HEK293 (cell line): ENCODE results near the gene TMEM62.
A peak's percentile ranks its signal among the peaks of the same experiment; 100 is the strongest.
"Not testable (repeated sequence)": the region's sequence is repeated elsewhere in the genome, so short reads cannot be mapped to it uniquely, and the experiment has no call there.

Source experiments
- CTCF ChIA-PET: fragments of 350-600 bp; formaldehyde crosslinking; extraction: SDS; loops from one replicate; lab custom pipeline; 2021; ENCODE audit warnings: antibody characterized with exemption; lab: Yijun Ruan, JAX
- POLR2A ChIA-PET: fragments of 300-600 bp; formaldehyde crosslinking; extraction: SDS; loops from one replicate; lab custom pipeline; 2020; ENCODE audit warnings: antibody characterized with exemption, inconsistent platforms; lab: Yijun Ruan, JAX
- H3K27ac ChIP-seq: fragments of 200-500 bp; sonication (Bioruptor generic); 2 replicates; pipeline ENCODE4 v1.5.1; 2014; ENCODE audit warnings: low read depth, low read length, control low read depth, inconsistent platforms; ENCODE audit errors: extremely low read depth
- H3K36me3 ChIP-seq, 2 experiments: fragments of 200-500 bp in 1 of 2; sonication (Bioruptor generic) in 1 of 2; 1 replicate in 1 of 2; 2 replicates in 1 of 2; pipeline ENCODE4 v1.5.1; 2014 to 2017; ENCODE audit warnings: inconsistent platforms in 2 of 2, low read length in 2 of 2; ENCODE audit not compliant: control insufficient read depth in 2 of 2, insufficient read depth in 1 of 2
- H3K4me1 ChIP-seq: fragments of 200-500 bp; sonication (Bioruptor generic); 2 replicates; pipeline ENCODE4 v1.5.1; 2014; ENCODE audit warnings: mild to moderate bottlenecking, low read length, inconsistent platforms; ENCODE audit not compliant: control insufficient read depth, insufficient read depth
- H3K4me3 ChIP-seq: 2 replicates; pipeline ENCODE4 v1.5.1; 2011; ENCODE audit warnings: low read depth, mild to moderate bottlenecking, control low read depth, low read length, moderate library complexity
- H3K9me3 ChIP-seq: fragments of 200-500 bp; sonication (Bioruptor generic); 2 replicates; pipeline ENCODE4 v1.5.1; 2014; ENCODE audit warnings: low read depth, low read length, inconsistent platforms; ENCODE audit not compliant: control insufficient read depth, insufficient read depth
- CTCF ChIP-seq: fragments of 450-650 bp; formaldehyde crosslinking; IDR thresholded peaks from 2 replicates; pipeline ENCODE4 v1.5.1; 2016; ENCODE audit warnings: missing biosample characterization, missing genetic modification characterization
- FEZF1 ChIP-seq: fragments of 450-650 bp; formaldehyde crosslinking; IDR thresholded peaks from 2 replicates; pipeline ENCODE4 v1.5.1; 2016; ENCODE audit warnings: missing biosample characterization, missing genetic modification characterization
- HIC1 ChIP-seq: fragments of 450-650 bp; formaldehyde crosslinking; IDR thresholded peaks from 2 replicates; pipeline ENCODE4 v1.5.1; 2016; ENCODE audit warnings: missing biosample characterization, missing genetic modification characterization
- HOXA7 ChIP-seq: sonication (generic); formaldehyde crosslinking; IDR thresholded peaks from 2 replicates; pipeline ENCODE4 v1.8.1; 2022; ENCODE audit warnings: missing genetic modification reagents, borderline replicate concordance
- OSR2 ChIP-seq: fragments of 450-650 bp; formaldehyde crosslinking; IDR thresholded peaks from 2 replicates; pipeline ENCODE4 v1.5.1; 2016; ENCODE audit warnings: missing biosample characterization, missing genetic modification characterization
- PRDM10 ChIP-seq: fragments of 450-650 bp; formaldehyde crosslinking; IDR thresholded peaks from 2 replicates; pipeline ENCODE4 v1.5.1; 2016; ENCODE audit warnings: missing biosample characterization, missing genetic modification characterization
- ZNF2 ChIP-seq: fragments of 450-650 bp; formaldehyde crosslinking; IDR thresholded peaks from 2 replicates; pipeline ENCODE4 v1.5.1; 2016; ENCODE audit warnings: missing biosample characterization, missing genetic modification characterization
- ZNF248 ChIP-seq: fragments of 450-650 bp; formaldehyde crosslinking; IDR thresholded peaks from 2 replicates; pipeline ENCODE4 v1.5.1; 2017; ENCODE audit warnings: missing biosample characterization, missing genetic modification characterization
- ZNF335 ChIP-seq: fragments of 450-650 bp; formaldehyde crosslinking; conservative IDR thresholded peaks from 2 replicates; pipeline ENCODE4 v1.5.1; 2016; ENCODE audit warnings: missing biosample characterization, missing genetic modification characterization
- ZNF658 ChIP-seq: fragments of 450-650 bp; formaldehyde crosslinking; IDR thresholded peaks from 2 replicates; pipeline ENCODE4; 2016; ENCODE audit warnings: missing biosample characterization, missing genetic modification characterization
- ZNF76 ChIP-seq: fragments of 450-650 bp; formaldehyde crosslinking; IDR thresholded peaks from 2 replicates; pipeline ENCODE4; 2016; ENCODE audit warnings: low read depth, missing biosample characterization, missing genetic modification characterization, borderline replicate concordance
- ZNF768 ChIP-seq: fragments of 450-650 bp; formaldehyde crosslinking; IDR thresholded peaks from 2 replicates; pipeline ENCODE4 v1.5.1; 2018; ENCODE audit warnings: missing biosample characterization, mild to moderate bottlenecking, missing genetic modification characterization
- ZNF785 ChIP-seq: fragments of 450-650 bp; formaldehyde crosslinking; IDR thresholded peaks from 2 replicates; pipeline ENCODE4 v1.5.1; 2016; ENCODE audit warnings: missing biosample characterization, missing genetic modification characterization
- ZSCAN5A ChIP-seq: fragments of 450-650 bp; formaldehyde crosslinking; IDR thresholded peaks from 2 replicates; pipeline ENCODE4 v1.5.1; 2016; ENCODE audit warnings: missing biosample characterization, missing genetic modification characterization

The TMEM62 gene

GRCh38 chr15:43165801-43166325 lies 32.5 kb downstream of the TMEM62 start (continued):
- TF ChIP-seq HIC1 (tag by site-specific recombination) (no peak), FEZF1 (tag by site-specific recombination) (no peak), ZNF785 (tag by site-specific recombination) (no peak), ZNF658 (tag by site-specific recombination) (no peak), ZNF2 (no peak), ZNF768 (no peak)

- CTCF ChIA-PET, POLR2A ChIA-PET, H3K27ac ChIP-seq, H3K4me1 ChIP-seq, H3K4me3 ChIP-seq, H3K9me3 ChIP-seq: not testable (repeated sequence)
- H3K36me3 ChIP-seq = peaks cover 7 to 12% of the 10 kb centered on the region in 2 experiments
Observed at GRCh38 chr15:43167261-43167660, 33.9 kb downstream of the TMEM62 start.

GRCh38 chr15:43168192-43169107 lies 35.1 kb downstream of the TMEM62 start:
- TF ChIP-seq HOXA7 (CRISPR knock-in tag) (no peak), PRDM10 (tag by site-specific recombination) (peak; percentile 21; the same call in 1 of the 2 replicates), ZNF248 (no peak), CTCF (tag by site-specific recombination) (peak; percentile 19; the same call in 1 of the 2 replicates), ZNF76 (tag by site-specific recombination) (no peak), ZSCAN5A (tag by site-specific recombination) (no peak), OSR2 (peak; percentile 68), ZNF335 (tag by site-specific recombination) (peak; percentile 47)
- no peaks in the 10 kb centered on the region; the same call in 1 of the 2 replicates for H3K4me1 ChIP-seq
- no peak overlapping the region for H3K4me3 ChIP-seq
- H3K9me3 ChIP-seq = no peaks in the 10 kb centered on the region
- no peak overlapping the region; the same call in 1 of the 2 replicates for H3K27ac ChIP-seq
- ChIA-PET CTCF (no interaction called here), POLR2A (no interaction called here)
- peaks cover 9 to 18% of the 10 kb centered on the region in 2 experiments for H3K36me3 ChIP-seq
